Activated effector memory CD4-positive, alpha-beta T cell treated with anti-CD3 and anti-CD28 coated beads, Interleukin-2, amount 50 U/mL, for 16 hours (primary cell): ENCODE measurements around the gene SCEL.

Source experiments
- DNase-seq: peaks from one replicate; pipeline ENCODE4 v3.0.0-alpha.2; 2020

Gene SCEL

GRCh38 chr13:77521595-77522367 lies 13.7 kb upstream of the SCEL start:
- DNase-seq, result no peak

DNA sequence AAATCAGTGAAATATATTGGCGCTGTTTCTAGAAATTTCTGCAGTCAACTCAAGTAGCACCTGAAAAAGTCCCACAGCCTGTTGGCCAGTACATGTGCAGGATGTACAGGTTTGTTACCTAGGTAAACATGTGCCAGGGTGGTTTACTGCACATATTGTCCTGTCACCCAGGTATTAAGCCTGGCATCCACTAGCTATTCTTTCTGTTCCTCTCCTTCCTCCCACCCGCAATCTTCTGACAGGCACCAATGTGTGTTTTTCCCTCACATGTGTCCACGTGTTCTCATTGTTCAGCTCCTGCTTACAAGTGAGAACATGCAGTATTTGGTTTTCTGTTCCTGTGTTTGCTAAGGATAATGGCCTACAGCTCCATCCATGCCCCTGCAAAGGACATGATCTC lies 13.1 kb upstream of the SCEL start:
- DNase-seq, result no peak

DNA sequence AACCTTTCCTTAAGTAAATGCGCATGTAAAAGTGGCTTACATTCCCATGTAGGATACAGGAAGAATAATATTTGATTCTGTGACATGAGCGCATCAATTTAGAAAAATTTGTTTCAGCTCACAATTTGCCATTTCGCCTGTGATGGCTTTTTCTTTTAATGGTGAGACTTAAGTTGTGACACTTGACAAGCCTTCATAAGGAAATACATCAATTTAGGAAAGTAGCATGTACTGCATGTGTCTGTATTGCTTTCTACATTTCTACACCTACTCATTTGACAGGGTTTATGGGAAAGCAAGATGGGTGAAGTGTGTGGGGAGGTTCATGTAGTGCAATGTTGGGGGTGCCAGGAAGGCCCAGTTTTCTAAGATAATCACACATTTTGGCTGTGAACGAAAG lies 12.1 kb upstream of the SCEL start:
- no peak for DNase-seq

DNA sequence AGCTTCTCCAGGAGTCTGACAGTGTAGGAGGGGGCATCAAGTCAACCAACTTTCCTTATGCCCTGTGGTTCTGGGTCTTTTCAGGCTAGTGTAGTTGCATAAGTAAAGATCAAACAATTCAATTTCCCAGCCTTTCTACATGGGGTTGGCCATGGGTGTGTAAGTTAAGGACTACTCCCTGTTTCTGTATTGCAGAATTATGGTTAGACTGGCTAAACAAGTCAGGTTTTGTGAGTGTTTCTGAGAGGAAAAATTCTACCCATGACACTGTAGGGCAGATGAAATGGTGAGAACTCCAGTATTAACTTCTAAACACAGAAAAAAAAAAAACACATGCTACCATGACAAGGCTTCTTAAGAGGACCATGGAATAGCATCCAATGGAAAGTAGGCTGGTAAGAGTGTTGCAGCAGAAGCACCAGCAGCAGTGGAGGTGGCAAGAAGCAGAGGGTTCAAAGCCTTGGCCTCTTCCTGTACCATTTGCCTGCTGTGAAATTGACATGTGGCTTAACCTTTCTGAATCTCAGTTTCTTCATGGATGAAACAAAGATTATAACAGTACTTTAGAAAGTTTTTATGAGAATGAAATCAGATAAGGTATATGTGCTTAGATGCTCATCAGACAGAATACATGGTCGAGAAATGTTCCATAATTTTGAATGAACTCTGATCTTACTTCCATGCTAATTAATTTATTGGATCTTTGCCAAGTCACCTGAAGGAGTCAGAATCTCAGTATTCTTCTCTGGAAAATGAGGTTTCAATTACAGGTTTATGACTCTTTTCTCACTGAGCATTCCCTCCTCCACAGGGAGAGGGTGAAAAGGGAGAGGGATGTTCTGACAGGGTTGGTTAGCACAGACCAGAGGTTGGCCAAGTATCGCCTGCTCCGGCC lies 11.4 kb upstream of the SCEL start:
- no peak for DNase-seq

DNA sequence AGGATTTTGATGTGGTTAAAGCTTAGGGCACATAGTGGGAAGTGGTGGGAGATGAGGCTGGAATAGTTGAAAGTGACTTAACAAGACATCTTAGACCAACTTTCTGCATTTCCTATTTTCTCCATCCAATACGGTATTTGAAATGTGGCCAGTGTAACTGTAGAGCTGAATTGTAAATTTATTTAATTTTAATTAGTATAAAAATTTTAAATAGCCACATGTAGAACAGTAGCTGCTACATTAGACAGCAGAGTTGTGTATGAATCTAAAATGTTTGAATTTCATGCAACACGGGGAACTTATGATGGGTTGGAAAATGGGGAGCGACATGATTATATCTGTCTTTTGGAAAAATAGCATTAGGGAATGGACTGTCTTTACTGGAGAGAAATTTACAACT lies 7.1 kb upstream of the SCEL start:
- no peak for DNase-seq

GRCh38 chr13:77528834-77529500 lies 6.5 kb upstream of the SCEL start:
- DNase-seq, result no peak

- DNase-seq, result no peak
Measured at GRCh38 chr13:77529501-77529840, 6.0 kb upstream of the SCEL start.

DNA sequence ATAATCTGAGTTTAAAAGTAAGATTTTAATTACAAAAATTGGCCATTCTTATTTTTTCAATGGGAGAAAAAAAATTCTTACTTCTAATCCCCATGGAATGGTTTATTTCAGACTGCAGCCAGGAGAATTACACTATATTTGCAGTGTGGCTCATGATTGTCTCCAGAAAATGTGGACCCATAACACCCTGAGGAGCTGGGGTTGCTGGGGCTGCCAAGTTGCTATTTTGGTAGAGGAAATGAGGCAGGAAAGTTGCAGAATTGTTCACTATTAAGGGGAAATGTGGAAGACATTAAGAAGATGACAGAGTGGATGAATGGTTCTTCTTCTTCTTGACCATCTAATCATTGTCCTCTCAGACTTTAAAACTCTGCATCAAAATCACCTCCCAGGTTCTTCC lies 4.6 kb upstream of the SCEL start:
- no peak for DNase-seq

DNA sequence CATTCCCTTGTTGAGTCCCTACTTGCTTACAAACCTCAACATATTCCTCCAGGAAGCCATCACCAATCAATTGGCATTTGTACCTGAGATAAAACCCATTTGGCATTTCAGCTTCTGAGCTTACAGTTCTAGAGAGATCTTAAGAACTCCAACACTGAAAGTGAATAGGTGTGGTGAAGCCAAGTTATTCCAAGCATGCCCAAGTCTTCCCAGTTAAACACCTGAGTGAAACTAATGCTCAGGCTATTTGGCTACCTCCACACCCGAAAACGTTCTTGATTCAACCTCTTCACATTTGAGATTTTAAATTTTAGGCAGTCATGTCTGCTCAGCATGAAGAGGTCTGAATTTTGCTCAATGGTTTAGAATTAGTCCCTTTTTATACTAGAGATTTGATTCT lies 2.5 kb upstream of the SCEL start:
- DNase-seq, result no peak

- no peak for DNase-seq
Measured at GRCh38 chr13:77533875-77534788, 1.4 kb upstream of the SCEL start.

- no peak for DNase-seq
Measured at GRCh38 chr13:77536358-77536757, 852 bp downstream of the SCEL start.

DNA sequence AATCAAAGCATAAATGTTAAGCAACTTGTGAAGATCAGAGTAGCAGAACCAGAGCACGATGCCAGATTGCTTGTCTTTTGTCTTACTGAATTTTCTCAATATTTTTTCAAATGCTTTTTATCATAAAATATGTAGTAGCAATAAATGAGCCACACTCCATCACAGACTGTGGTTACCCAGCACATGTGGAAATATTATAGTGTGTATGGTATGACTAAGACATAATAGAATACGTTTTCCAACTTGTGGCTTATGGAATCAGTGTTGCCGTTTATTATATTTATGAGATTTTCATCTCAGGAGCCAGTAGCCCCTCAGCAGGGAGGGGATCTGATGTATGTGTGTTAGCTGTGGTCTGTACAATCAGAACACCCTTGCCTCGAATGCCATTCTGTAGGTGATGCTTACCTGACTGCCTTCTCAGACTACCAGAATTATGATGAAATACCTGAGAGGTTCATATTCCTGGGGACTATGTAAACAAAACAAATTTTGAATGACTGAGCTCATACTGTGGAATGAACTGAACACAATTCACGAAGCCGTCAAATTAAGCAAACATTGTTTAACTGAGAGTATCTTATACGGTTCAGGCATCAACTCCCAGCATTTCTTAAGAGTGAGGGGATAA lies 1.9 kb downstream of the SCEL start:
- no peak for DNase-seq

DNA sequence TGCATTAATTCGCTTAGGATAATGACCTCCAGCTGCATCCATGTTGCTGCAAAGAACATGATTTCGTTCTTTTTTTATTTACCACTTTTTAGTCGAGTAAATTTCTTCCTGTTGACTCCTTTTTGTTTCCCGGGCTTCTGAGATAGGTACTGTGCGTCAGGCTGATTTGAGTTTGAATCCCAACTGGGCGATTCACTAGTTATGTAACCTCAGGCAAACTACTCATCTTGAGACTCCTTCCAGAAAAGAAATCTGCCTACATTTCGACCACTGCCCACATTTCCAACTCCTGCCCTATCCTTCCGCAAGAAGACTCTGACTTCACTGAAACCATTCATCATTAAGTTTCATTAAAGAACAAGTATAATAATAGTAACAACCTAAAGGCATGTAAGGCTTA lies 8.2 kb downstream of the SCEL start:
- no peak for DNase-seq

DNA sequence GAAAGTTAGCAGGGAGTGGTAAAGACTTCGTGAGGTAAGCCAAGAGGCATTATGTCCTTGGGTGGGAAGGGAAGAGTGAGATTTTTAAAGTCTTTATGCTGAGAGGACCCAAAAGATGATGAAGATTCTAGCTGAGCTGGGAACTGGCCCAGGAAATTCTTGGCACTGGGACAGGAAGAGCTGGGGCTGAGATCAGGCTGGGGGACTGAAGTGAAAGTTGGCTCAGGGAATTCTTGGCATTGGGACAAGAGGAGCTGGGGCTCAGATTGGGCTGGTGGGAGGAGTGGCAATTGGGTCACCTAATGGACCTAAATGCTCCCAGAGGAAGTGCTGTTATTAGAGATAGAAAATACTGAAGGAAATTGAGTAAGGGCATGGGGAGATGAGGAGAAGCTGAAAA lies 8.8 kb downstream of the SCEL start:
- no peak for DNase-seq

GRCh38 chr13:77544758-77545338 lies 9.3 kb downstream of the SCEL start:
- no peak for DNase-seq

DNA sequence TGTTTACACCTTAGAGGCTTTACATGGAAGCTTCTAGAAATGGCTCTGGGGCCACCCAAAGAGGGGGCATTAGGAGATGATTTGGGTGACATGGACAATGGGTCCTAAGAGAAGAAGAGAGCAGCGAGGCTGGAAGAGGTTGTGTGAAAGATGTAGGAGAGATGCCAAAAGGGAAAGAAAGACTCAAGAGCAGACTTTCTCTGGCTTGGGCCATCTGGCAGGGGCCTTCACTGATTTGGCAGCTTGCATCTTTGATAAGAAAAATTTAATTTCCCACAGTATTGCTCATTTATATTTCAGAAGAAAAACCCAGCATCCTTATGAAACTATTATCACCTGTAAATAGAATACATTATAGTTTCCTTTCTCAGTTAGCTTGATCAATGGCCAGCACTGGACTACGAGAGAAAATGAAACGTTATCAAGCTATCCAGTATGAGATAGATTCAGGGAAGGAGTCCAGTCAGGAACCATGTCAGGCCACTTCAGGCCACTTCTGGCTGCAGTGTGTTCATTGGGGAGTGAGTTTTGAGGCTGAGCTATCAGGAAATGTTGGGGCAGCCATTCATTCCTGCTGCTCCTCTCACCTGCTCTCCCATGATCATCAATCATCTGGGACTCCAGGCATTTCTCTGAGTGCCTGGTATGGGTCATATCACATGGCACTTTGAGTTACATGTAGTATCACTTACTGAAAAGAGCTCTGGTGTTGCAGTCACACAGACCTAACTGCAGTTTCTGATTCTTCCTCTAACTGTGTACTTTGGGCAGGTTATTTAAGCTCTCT lies 10.3 kb downstream of the SCEL start:
- DNase-seq, result no peak

GRCh38 chr13:77548095-77548494 lies 12.6 kb downstream of the SCEL start:
- no peak for DNase-seq

- DNase-seq, result no peak
Measured at GRCh38 chr13:77548594-77548993, 13.1 kb downstream of the SCEL start.

- DNase-seq, result no peak
Measured at GRCh38 chr13:77554069-77554468, 18.6 kb downstream of the SCEL start.

GRCh38 chr13:77555246-77555645 lies 19.7 kb downstream of the SCEL start:
- DNase-seq, result no peak

- no peak for DNase-seq
Measured at GRCh38 chr13:77558016-77558415, 22.5 kb downstream of the SCEL start.
